Mammary epithelial cell (primary cell): ENCODE measurements around the gene TRIM34.

Experiments
- EZH2 ChIP-seq: IDR thresholded peaks from 2 replicates; pipeline ENCODE4 v1.6.1; 2012; ENCODE audit warnings: low read length, inconsistent platforms, borderline replicate concordance
- TF ChIP-seq, protein P1 (sequence below), 2 donors: IDR thresholded peaks in 1 of 2; conservative IDR thresholded peaks in 1 of 2; 2 replicates each; pipeline ENCODE4 v1.5.1; 2011 to 2012; ENCODE audit warnings: inconsistent platforms in 2 of 2, low read length in 2 of 2, mild to moderate bottlenecking in 2 of 2, control low read depth in 1 of 2, low read depth in 1 of 2; ENCODE audit not compliant: insufficient read depth in 1 of 2; ENCODE audit errors: extremely low read depth in 1 of 2

GRCh38 chr11:5689551-5689983 lies 64.8 kb downstream of the TRIM34 start, which contains the start of gene TRIM22:
- TF ChIP-seq, protein P1, sequence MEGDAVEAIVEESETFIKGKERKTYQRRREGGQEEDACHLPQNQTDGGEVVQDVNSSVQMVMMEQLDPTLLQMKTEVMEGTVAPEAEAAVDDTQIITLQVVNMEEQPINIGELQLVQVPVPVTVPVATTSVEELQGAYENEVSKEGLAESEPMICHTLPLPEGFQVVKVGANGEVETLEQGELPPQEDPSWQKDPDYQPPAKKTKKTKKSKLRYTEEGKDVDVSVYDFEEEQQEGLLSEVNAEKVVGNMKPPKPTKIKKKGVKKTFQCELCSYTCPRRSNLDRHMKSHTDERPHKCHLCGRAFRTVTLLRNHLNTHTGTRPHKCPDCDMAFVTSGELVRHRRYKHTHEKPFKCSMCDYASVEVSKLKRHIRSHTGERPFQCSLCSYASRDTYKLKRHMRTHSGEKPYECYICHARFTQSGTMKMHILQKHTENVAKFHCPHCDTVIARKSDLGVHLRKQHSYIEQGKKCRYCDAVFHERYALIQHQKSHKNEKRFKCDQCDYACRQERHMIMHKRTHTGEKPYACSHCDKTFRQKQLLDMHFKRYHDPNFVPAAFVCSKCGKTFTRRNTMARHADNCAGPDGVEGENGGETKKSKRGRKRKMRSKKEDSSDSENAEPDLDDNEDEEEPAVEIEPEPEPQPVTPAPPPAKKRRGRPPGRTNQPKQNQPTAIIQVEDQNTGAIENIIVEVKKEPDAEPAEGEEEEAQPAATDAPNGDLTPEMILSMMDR (conservative IDR thresholded peaks at IDR 0.05 in 1 of 2, IDR thresholded peaks at IDR 0.05 in 1 of 2; ENCODE audit: extremely low read depth in 1 of 2, insufficient read depth in 1 of 2, low read depth in 1 of 2, low read length in 2 of 2): no peak
- TF ChIP-seq EZH2: no peak
